NCI-H2107 treated with DMSO at 0.1 percent for 48 hours (cell line): ENCODE measurements around the gene GAREM1.
A peak's percentile ranks its signal among the peaks of the same experiment; 100 is the strongest.

Source experiments
- DNase-seq: peaks from one replicate; lab custom pipeline; 2025; ENCODE audit not compliant: unreplicated experiment; lab: John Stamatoyannopoulos, UW

Gene GAREM1

DNA sequence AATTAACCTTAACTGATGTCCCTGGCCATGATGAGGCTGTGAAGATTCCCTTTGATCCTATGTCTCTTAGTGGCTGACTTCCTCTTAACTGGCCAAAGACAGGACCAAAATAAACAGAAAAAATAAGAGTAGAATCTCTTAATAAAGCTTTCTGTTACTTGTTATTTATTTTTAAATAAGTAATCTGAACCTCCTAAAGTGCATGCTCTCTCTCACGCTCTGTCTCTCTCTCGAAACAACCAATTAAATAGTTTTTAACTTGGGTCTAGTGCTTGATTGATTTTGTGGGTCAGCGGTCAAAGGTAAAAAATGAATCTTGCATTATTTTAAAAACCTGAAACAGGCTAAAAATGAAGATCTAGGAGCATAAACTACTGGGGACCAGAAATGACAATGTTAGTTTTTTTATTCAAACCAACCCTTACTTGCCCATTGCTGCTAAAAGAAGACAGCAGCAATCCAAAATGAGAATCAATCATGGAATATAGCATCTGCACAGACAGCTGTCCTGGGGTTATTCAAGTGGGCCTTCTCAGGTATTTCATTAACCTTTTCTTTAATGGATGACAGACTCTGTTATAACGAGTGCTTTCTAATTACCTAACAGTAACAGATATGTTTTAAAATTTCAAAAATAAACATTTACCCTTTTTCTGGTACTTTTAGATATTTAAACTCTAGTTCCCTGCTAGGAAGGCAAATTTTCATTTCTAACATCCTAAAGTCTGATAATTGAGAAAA, 11.2 kb downstream of the GAREM1 start:
- no peak for DNase-seq

GRCh38 chr18:32455361-32455760, 15.3 kb downstream of the GAREM1 start:
- DNase-seq: no peak

GRCh38 chr18:32454593-32454992, 16.1 kb downstream of the GAREM1 start:
- DNase-seq: no peak

DNA sequence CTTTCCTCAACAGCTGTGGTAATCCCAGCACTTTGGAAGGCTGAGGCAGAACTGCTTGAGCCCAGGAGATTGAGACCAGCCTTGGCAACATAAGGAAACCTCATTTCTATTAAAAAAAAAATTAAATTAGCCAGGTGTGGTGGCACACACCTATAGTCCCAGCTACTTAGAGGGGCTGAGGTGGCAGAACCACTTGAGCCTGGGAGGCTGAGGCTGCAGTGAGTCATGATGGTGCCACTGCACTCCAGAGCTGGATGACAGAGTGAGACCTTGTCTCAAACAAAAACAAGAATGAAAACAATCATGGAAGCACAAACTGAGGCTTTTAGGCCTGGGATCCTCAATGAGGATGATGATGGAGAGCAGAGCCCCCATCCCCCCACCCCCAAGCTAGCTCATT, 19.8 kb downstream of the GAREM1 start:
- no peak for DNase-seq

- DNase-seq: no peak
Observed at GRCh38 chr18:32450026-32450691, 20.5 kb downstream of the GAREM1 start.

GRCh38 chr18:32446780-32447179, 23.9 kb downstream of the GAREM1 start:
- DNase-seq: no peak

- no peak for DNase-seq
Observed at GRCh38 chr18:32445846-32446245, 24.8 kb downstream of the GAREM1 start.

GRCh38 chr18:32443706-32444215, 26.9 kb downstream of the GAREM1 start:
- DNase-seq: no peak

DNA sequence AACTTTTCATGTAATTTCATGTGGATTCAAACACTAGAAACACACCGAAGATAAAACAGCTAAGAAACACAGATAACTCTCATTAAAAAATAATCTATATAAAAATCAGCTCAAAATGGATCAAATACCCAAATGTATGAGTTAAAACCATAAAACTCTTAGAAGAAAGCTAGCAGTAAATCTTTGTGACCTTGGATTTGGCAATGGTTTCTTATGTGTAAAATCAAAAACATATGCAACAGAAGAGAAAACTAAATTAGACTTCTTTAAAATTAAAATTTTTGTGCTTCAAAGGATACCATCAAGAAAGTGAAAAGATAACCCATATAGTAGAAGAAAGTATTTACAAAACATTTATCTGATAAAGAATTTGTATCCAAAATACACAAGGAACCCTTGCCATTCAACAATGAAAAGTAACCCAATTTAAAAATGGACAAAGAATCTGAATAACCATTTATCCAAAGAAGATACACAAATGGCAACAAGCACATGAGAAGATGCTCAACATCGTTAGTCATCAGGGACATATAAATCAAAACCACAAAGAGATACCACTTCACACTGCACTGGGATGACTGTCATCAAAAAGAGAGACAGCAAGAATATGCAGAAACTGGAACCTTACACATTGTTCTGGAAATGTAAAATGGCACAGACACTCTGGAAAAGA, 27.5 kb downstream of the GAREM1 start:
- DNase-seq: no peak

- DNase-seq: no peak
Observed at GRCh38 chr18:32442575-32442974, 28.1 kb downstream of the GAREM1 start.

DNA sequence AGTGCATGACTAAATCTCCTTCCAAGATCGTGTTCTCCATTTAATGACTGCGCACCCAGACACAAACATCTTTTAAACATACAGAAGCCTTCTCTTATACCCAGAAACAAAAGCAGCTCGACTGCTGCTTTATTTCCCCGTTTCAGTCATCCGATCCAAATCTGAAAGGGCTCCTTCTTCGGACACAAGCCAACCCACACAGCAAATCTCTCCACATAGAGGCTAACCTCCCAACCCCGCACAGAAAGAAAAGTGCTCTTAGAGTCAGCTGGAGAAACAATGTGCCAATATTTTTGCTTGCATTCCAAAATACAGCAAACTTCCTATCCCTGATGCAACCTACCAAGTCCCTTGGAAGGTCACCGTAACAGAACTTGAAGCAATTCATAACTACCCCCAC, 29.1 kb downstream of the GAREM1 start:
- DNase-seq: no peak

GRCh38 chr18:32440518-32440917, 30.2 kb downstream of the GAREM1 start:
- DNase-seq: no peak

GRCh38 chr18:32439802-32440201, 30.9 kb downstream of the GAREM1 start:
- no peak for DNase-seq

DNA sequence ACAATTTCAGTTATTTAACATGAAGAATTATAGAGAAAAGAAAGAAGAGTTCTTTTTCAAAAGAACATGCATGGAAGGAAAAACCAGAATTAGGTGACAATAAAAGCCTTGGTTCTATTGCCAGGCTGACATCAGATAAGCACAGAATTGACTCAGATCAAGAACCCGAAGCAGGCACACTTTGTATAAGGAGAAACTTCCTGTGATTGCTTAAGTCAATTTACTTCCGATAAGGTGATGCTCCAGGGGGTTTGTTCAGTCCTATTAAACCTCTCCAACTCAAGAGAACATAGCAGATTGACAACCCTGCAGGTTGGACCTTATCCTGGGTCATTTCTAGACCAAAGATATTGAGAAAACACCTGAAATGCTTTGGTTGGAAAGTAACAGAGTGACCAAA, 31.4 kb downstream of the GAREM1 start:
- DNase-seq: no peak

GRCh38 chr18:32438173-32438572, 32.5 kb downstream of the GAREM1 start:
- no peak for DNase-seq

GRCh38 chr18:32437100-32437834, 33.4 kb downstream of the GAREM1 start:
- no peak for DNase-seq

DNA sequence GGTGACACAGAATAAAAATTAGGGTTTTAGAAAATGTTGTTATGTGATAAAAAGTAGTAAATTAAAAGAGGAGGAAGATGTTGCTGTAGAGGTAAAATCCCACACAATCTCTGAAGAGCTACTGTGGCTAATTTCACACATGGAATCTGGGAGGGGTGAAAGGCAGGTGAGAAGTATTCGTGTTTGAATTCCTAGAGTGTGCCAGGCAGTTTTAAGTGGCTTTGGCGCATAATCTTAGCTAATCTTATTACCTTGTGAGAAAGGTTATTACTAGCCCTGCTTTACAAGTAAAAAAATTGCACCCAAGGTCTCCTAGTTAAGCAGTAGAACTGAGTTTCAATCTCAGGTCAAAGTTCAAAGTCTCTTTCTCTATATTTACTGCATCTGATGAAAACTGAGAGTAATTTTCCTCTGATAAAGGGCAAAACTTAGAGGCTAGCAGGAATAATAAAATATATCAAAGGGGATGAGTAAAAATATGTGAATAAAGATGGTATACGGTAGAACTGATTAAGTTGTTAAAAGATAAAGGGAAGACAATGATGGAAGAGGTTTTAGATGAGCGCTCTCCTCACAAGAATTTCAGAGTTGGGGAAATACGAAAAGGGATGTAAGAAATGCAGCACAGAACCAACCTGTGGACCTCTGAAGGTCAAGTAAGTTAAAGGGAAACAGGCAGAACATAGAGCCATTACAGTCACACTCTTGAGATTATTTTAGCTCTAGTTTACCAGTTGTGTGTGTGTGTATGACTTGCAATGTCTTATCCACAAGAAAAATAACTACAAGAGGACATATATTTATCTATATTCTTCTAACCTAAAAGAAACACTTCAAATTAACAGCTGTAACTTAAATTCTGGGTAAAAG, 34.8 kb downstream of the GAREM1 start:
- DNase-seq: no peak

- DNase-seq: no peak
Observed at GRCh38 chr18:32431753-32432152, 38.9 kb downstream of the GAREM1 start.

- peak; percentile 29 for DNase-seq
Observed at GRCh38 chr18:32429402-32429801, 41.3 kb downstream of the GAREM1 start.
